ENCODE data around the gene TLE7. TPM values are rescaled to one million over a fixed set of nuclear protein-coding genes. Genes with fewer than 3 reads are reported as not detected.

Gene TLE7
- total and polyA plus RNA-seq, 5 donors from 2014 or later, result not detected

DNA sequence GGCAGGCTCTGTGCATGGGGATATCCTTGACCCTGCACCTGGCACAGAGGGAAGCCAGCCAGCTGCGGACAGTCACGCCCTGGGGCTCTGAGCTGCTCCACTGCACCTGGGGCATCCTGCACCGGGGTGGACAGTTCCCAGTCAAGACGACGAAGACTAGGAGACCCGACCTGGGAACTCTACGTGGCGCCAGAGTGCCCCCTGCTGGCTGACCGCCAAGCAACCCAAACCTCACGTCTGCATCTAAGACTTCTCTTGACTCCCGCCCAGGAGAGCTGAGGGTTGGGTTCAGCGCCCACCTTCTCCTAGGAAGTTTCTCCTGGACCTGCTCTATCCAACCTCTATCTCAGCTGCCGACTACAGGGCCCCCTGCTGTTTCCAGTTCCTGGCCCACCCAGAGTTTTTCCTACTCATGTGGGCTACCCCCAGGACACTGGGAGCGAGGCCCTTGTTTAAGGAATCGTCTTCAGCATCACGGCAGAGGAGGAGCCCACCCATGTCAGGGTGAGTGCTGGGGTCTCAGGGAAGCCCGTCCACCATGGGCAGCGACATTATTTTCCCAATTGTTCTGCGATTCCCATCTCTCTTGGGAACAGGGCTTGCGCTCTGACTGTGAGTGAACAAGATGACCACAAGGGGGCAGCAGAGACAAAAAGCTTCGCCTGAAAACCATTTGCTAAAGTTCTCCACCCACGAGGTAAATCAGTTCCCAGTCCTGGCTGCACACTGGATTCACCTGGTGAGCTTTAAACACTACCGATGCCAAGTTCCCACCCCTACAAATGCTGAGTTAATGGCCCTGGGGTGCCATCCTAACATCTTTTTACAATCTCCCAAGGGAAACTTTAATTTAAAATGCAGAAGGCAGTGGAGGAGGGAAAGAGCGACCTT is 29.3 kb downstream of the TLE7 start:
- Histone ChIP-seq H3K27ac (ENCODE audit: insufficient read depth, low read length, poor library complexity, severe bottlenecking) (no peak overlapping the region), H3K4me1 (ENCODE audit: control insufficient read depth, insufficient read depth, low read length, poor library complexity, severe bottlenecking) (peaks cover 4% of the 10 kb centered on the region), H3K9me3 (ENCODE audit: control insufficient read depth in 2 of 2, low read length in 2 of 2) (no peaks in the 10 kb centered on the region), H3K4me3 (ENCODE audit: low read depth, low read length) (no peak overlapping the region), H3K27me3 (ENCODE audit: control insufficient read depth, insufficient read depth, low read length) (peaks cover 2% of the 10 kb centered on the region), H3K36me3 (ENCODE audit: control insufficient read depth, insufficient read depth, low read length) (no peaks in the 10 kb centered on the region)
- peaks cover 21% of the 10 kb centered on the region for H3K27me3 Mint-ChIP-seq
- DNase-seq (peak; percentile 49 to 66 (median 54)), ATAC-seq (ENCODE audit: low read depth in 2 of 2) (peak in 1 of 2 donors; percentile 37)
- H3K4me1 Mint-ChIP-seq, result peaks cover 0 to 8% (median 5%) of the 10 kb centered on the region in 4 donors
- no peaks in the 10 kb centered on the region for H3K36me3 Mint-ChIP-seq
- H3K4me3 Mint-ChIP-seq, result no peak overlapping the region
- H3K27ac Mint-ChIP-seq, result no peak overlapping the region
- peaks cover 0 to 3% (median 0%) of the 10 kb centered on the region in 7 donors for H3K9me3 Mint-ChIP-seq

- Histone ChIP-seq H3K27ac (ENCODE audit: insufficient read depth, low read length, poor library complexity, severe bottlenecking) (no peak overlapping the region), H3K36me3 (ENCODE audit: control insufficient read depth, insufficient read depth, low read length) (no peaks in the 10 kb centered on the region), H3K4me3 (ENCODE audit: low read depth, low read length) (no peak overlapping the region), H3K9me3 (ENCODE audit: control insufficient read depth in 2 of 2, low read length in 2 of 2) (no peaks in the 10 kb centered on the region), H3K27me3 (ENCODE audit: control insufficient read depth, insufficient read depth, low read length) (peaks cover 2% of the 10 kb centered on the region), H3K4me1 (ENCODE audit: control insufficient read depth, insufficient read depth, low read length, poor library complexity, severe bottlenecking) (peaks cover 4% of the 10 kb centered on the region)
- Mint-ChIP-seq H3K9me3 (peaks cover 0 to 3% (median 0%) of the 10 kb centered on the region in 7 donors), H3K27ac (peak overlapping the region in 1 of 3 donors; percentile 52), H3K27me3 (peaks cover 12% of the 10 kb centered on the region), H3K4me3 (no peak overlapping the region), H3K36me3 (no peaks in the 10 kb centered on the region), H3K4me1 (peaks cover 0 to 15% (median 7%) of the 10 kb centered on the region in 4 donors)
- ATAC-seq (ENCODE audit: low read depth in 2 of 2) (no peak), DNase-seq (no peak)
These were observed 31.7 kb downstream of the TLE7 start for GRCh38 chr16:71410146-71410545.

- H3K9me3 Mint-ChIP-seq, result peaks cover 0 to 7% (median 0%) of the 10 kb centered on the region in 7 donors
- no peak overlapping the region for H3K4me3 ChIP-seq (ENCODE audit: low read depth, low read length)
- H3K27ac Mint-ChIP-seq, result no peak overlapping the region
- no peaks in the 10 kb centered on the region for H3K36me3 Mint-ChIP-seq
- H3K27me3 ChIP-seq (ENCODE audit: control insufficient read depth, insufficient read depth, low read length), result peaks cover 2% of the 10 kb centered on the region
- DNase-seq (no peak), ATAC-seq (ENCODE audit: low read depth in 2 of 2) (no peak)
- H3K4me1 ChIP-seq (ENCODE audit: control insufficient read depth, insufficient read depth, low read length, poor library complexity, severe bottlenecking), result peaks cover 4% of the 10 kb centered on the region
- H3K36me3 ChIP-seq (ENCODE audit: control insufficient read depth, insufficient read depth, low read length), result no peaks in the 10 kb centered on the region
- H3K27me3 Mint-ChIP-seq, result peaks cover 12% of the 10 kb centered on the region
- H3K9me3 ChIP-seq (ENCODE audit: control insufficient read depth in 2 of 2, low read length in 2 of 2), result no peaks in the 10 kb centered on the region
- H3K27ac ChIP-seq (ENCODE audit: insufficient read depth, low read length, poor library complexity, severe bottlenecking), result no peak overlapping the region
- no peak overlapping the region for H3K4me3 Mint-ChIP-seq
- H3K4me1 Mint-ChIP-seq, result peaks cover 0 to 15% (median 9%) of the 10 kb centered on the region in 4 donors
These were observed 32.7 kb downstream of the TLE7 start for GRCh38 chr16:71409011-71409775.

GRCh38 chr16:71408536-71408935 is 33.3 kb downstream of the TLE7 start:
- no peaks in the 10 kb centered on the region for H3K9me3 ChIP-seq (ENCODE audit: control insufficient read depth in 2 of 2, low read length in 2 of 2)
- H3K27ac Mint-ChIP-seq, result no peak overlapping the region
- no peak for DNase-seq
- no peak overlapping the region for H3K4me3 ChIP-seq (ENCODE audit: low read depth, low read length)
- ATAC-seq (ENCODE audit: low read depth in 2 of 2), result no peak
- peaks cover 4% of the 10 kb centered on the region for H3K4me1 ChIP-seq (ENCODE audit: control insufficient read depth, insufficient read depth, low read length, poor library complexity, severe bottlenecking)
- H3K36me3 Mint-ChIP-seq, result no peaks in the 10 kb centered on the region
- peaks cover 0 to 8% (median 0%) of the 10 kb centered on the region in 7 donors for H3K9me3 Mint-ChIP-seq
- no peaks in the 10 kb centered on the region for H3K36me3 ChIP-seq (ENCODE audit: control insufficient read depth, insufficient read depth, low read length)
- H3K4me1 Mint-ChIP-seq, result peaks cover 0 to 15% (median 9%) of the 10 kb centered on the region in 4 donors
- H3K27me3 Mint-ChIP-seq, result peaks cover 12% of the 10 kb centered on the region
- peaks cover 2% of the 10 kb centered on the region for H3K27me3 ChIP-seq (ENCODE audit: control insufficient read depth, insufficient read depth, low read length)
- H3K4me3 Mint-ChIP-seq, result peak overlapping the region in 1 of 4 donors; percentile 23
- H3K27ac ChIP-seq (ENCODE audit: insufficient read depth, low read length, poor library complexity, severe bottlenecking), result no peak overlapping the region

DNA sequence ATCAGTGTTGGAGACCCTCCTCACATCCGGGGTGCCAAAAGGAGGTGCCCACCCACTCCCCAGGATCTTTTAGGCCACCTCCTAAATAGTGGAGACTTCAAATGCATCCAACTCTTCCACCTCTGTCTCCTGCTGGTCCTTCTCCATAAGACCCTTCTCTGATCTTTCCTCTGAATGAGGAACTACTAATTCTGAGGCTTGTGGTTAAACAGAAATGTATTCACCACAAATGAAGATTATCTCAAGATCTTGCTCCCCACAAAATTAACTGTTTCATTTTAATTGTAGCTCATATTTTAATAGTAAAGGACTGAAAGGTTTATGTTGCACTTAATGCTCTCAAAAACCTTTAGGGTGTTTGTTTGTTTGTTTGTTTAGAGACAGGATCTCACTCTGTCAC is 34.1 kb downstream of the TLE7 start:
- DNase-seq, result no peak
- Mint-ChIP-seq H3K9me3 (peaks cover 0 to 8% (median 0%) of the 10 kb centered on the region in 7 donors), H3K27ac (no peak overlapping the region), H3K27me3 (peaks cover 8% of the 10 kb centered on the region), H3K4me1 (peaks cover 0 to 15% (median 8%) of the 10 kb centered on the region in 4 donors), H3K36me3 (no peaks in the 10 kb centered on the region), H3K4me3 (no peak overlapping the region)
- no peaks in the 10 kb centered on the region for H3K9me3 ChIP-seq (ENCODE audit: control insufficient read depth in 2 of 2, low read length in 2 of 2)
- no peaks in the 10 kb centered on the region for H3K36me3 ChIP-seq (ENCODE audit: control insufficient read depth, insufficient read depth, low read length)
- H3K4me1 ChIP-seq (ENCODE audit: control insufficient read depth, insufficient read depth, low read length, poor library complexity, severe bottlenecking), result peaks cover 4% of the 10 kb centered on the region
- no peak overlapping the region for H3K27ac ChIP-seq (ENCODE audit: insufficient read depth, low read length, poor library complexity, severe bottlenecking)
- no peak for ATAC-seq (ENCODE audit: low read depth in 2 of 2)
- H3K4me3 ChIP-seq (ENCODE audit: low read depth, low read length), result no peak overlapping the region
- peaks cover 2% of the 10 kb centered on the region for H3K27me3 ChIP-seq (ENCODE audit: control insufficient read depth, insufficient read depth, low read length)

DNA sequence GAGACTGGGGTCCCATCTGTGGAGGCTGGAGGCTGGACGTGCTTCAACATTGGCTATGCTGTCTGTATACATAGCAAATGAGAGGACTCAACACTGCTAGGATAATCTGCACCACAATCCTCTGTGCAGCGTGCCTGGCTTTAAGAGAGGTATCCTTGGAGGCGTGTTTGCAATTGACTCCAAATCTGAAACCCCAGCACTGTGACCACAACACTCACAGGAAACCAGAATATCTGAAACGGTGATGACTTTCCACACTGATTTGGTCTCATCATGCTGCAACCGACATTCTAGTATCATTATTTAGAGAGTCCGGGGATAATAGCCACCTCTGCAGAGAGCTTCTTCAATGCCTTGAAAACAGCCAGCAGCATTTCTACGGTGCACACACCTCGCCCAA is 35.1 kb downstream of the TLE7 start:
- ATAC-seq (ENCODE audit: low read depth in 2 of 2) (no peak), DNase-seq (no peak)
- Mint-ChIP-seq H3K36me3 (no peaks in the 10 kb centered on the region), H3K9me3 (peaks cover 0 to 8% (median 0%) of the 10 kb centered on the region in 7 donors), H3K4me1 (peaks cover 0 to 15% (median 7%) of the 10 kb centered on the region in 4 donors), H3K27me3 (no peaks in the 10 kb centered on the region), H3K4me3 (no peak overlapping the region), H3K27ac (no peak overlapping the region)
- H3K4me3 ChIP-seq (ENCODE audit: low read depth, low read length), result no peak overlapping the region
- H3K27me3 ChIP-seq (ENCODE audit: control insufficient read depth, insufficient read depth, low read length), result peaks cover 2% of the 10 kb centered on the region
- H3K9me3 ChIP-seq (ENCODE audit: control insufficient read depth in 2 of 2, low read length in 2 of 2), result no peaks in the 10 kb centered on the region
- peaks cover 4% of the 10 kb centered on the region for H3K4me1 ChIP-seq (ENCODE audit: control insufficient read depth, insufficient read depth, low read length, poor library complexity, severe bottlenecking)
- H3K27ac ChIP-seq (ENCODE audit: insufficient read depth, low read length, poor library complexity, severe bottlenecking), result no peak overlapping the region
- no peaks in the 10 kb centered on the region for H3K36me3 ChIP-seq (ENCODE audit: control insufficient read depth, insufficient read depth, low read length)

DNA sequence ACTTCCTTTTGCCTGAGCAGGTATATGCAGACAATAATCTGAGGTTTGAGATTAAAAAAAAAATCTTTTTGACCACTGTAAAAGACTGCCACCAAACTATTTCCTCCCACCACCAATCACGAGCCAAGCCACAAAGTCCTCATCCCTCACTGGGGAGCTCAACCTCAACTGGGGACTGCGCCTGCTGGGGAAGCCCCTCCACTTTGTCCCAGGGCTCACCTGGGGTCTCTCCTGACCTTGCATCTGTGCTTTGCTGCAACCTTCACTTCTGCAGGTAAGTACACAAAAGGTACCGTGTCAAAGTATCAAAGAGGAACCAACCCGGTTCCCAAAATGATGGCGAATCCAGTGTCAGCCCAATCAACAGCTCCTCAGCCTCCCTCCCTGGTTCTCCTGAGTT is 35.5 kb downstream of the TLE7 start:
- H3K4me1 Mint-ChIP-seq, result peaks cover 0 to 15% (median 7%) of the 10 kb centered on the region in 4 donors
- no peaks in the 10 kb centered on the region for H3K36me3 Mint-ChIP-seq
- no peaks in the 10 kb centered on the region for H3K27me3 Mint-ChIP-seq
- Histone ChIP-seq H3K27ac (ENCODE audit: insufficient read depth, low read length, poor library complexity, severe bottlenecking) (no peak overlapping the region), H3K4me1 (ENCODE audit: control insufficient read depth, insufficient read depth, low read length, poor library complexity, severe bottlenecking) (peaks cover 4% of the 10 kb centered on the region), H3K9me3 (ENCODE audit: control insufficient read depth in 2 of 2, low read length in 2 of 2) (no peaks in the 10 kb centered on the region), H3K36me3 (ENCODE audit: control insufficient read depth, insufficient read depth, low read length) (no peaks in the 10 kb centered on the region), H3K4me3 (ENCODE audit: low read depth, low read length) (no peak overlapping the region), H3K27me3 (ENCODE audit: control insufficient read depth, insufficient read depth, low read length) (peaks cover 2% of the 10 kb centered on the region)
- ATAC-seq (ENCODE audit: low read depth in 2 of 2) (no peak), DNase-seq (no peak)
- H3K27ac Mint-ChIP-seq, result no peak overlapping the region
- no peak overlapping the region for H3K4me3 Mint-ChIP-seq
- H3K9me3 Mint-ChIP-seq, result peaks cover 0 to 8% (median 0%) of the 10 kb centered on the region in 7 donors

All from CD4-positive, CD25-positive, alpha-beta regulatory T cell (primary cell).